WTC11 (cell line): ENCODE data around the gene ARHGAP18. TPM values are rescaled to one million over a fixed set of nuclear protein-coding genes. Genes with fewer than 3 reads are reported as not detected.

ENCODE experiments used
- ATAC-seq: fragments of 200-7000 bp; cut with Tn5 transposase; 2 replicates; pipeline ENCODE4 v1.10.0; 2021; ENCODE audit warnings: mild to moderate bottlenecking, moderate library complexity
- CTCF ChIA-PET: fragments of 300-600 bp; sonication (Branson Sonifier 250); formaldehyde crosslinking; loops from one replicate; lab custom pipeline; 2021; ENCODE audit warnings: antibody characterized with exemption; lab: Charles Lee
- POLR2A ChIA-PET: fragments of 350-600 bp; sonication (Branson Sonifier 250); formaldehyde crosslinking; loops from one replicate; lab custom pipeline; 2021; ENCODE audit warnings: antibody characterized with exemption; lab: Charles Lee
- DNase-seq: peaks from one replicate; pipeline ENCODE4 v3.0.0; 2021; ENCODE audit warnings: low spot score
- H3K27ac Mint-ChIP-seq: 2 replicates; pipeline ENCODE4 v1.8.0; 2021; ENCODE audit warnings: mixed read lengths
- H3K27me3 Mint-ChIP-seq: 2 replicates; pipeline ENCODE4 v1.8.0; 2021; ENCODE audit warnings: low read depth, mild to moderate bottlenecking, moderate library complexity, mixed read lengths
- H3K36me3 Mint-ChIP-seq: 2 replicates; pipeline ENCODE4 v1.8.0; 2021; ENCODE audit warnings: mixed read lengths
- H3K4me1 Mint-ChIP-seq: 2 replicates; pipeline ENCODE4 v1.8.0; 2022; ENCODE audit warnings: mixed read lengths
- H3K4me3 Mint-ChIP-seq: 2 replicates; pipeline ENCODE4 v1.8.0; 2021; ENCODE audit warnings: mild to moderate bottlenecking, moderate library complexity, mixed read lengths
- H3K9me3 Mint-ChIP-seq: 2 replicates; pipeline ENCODE4 v1.8.0; 2021; ENCODE audit warnings: mixed read lengths
- AFF4 ChIP-seq: sonication (generic); formaldehyde crosslinking; IDR thresholded peaks from 2 replicates; pipeline ENCODE4 v1.8.1; 2023; ENCODE audit warnings: mild to moderate bottlenecking, missing genetic modification reagents, borderline replicate concordance
- ATF6 ChIP-seq: sonication (generic); formaldehyde crosslinking; IDR thresholded peaks from 2 replicates; pipeline ENCODE4 v1.8.1; 2023; ENCODE audit warnings: mild to moderate bottlenecking, missing genetic modification reagents
- CBFB ChIP-seq: sonication (generic); formaldehyde crosslinking; IDR thresholded peaks from 2 replicates; pipeline ENCODE4 v1.8.1; 2022; ENCODE audit warnings: mild to moderate bottlenecking, low read depth, missing genetic modification reagents
- ELF4 ChIP-seq: sonication (generic); formaldehyde crosslinking; IDR thresholded peaks from 2 replicates; pipeline ENCODE4 v1.8.1; 2022; ENCODE audit warnings: low read depth, mild to moderate bottlenecking, moderate library complexity, missing genetic modification reagents
- EMX1 ChIP-seq: fragments of 250-450 bp; sonication (Bioruptor Pico); IDR thresholded peaks from 2 replicates; pipeline ENCODE4 v1.8.0; 2021; ENCODE audit warnings: mild to moderate bottlenecking
- FOXJ3 ChIP-seq: sonication (generic); formaldehyde crosslinking; IDR thresholded peaks from 2 replicates; pipeline ENCODE4 v1.9.0; 2021; ENCODE audit warnings: missing genetic modification reagents, mild to moderate bottlenecking, borderline replicate concordance
- NFATC4 ChIP-seq: fragments of 250-450 bp; sonication (Bioruptor Pico); IDR thresholded peaks from 2 replicates; pipeline ENCODE4 v1.9.0; 2021; ENCODE audit warnings: mild to moderate bottlenecking
- NFYB ChIP-seq: sonication (generic); formaldehyde crosslinking; conservative IDR thresholded peaks from 2 replicates; pipeline ENCODE4 v1.8.0; 2022; ENCODE audit warnings: low read depth, missing genetic modification reagents
- NR3C1 ChIP-seq: sonication (generic); formaldehyde crosslinking; conservative IDR thresholded peaks from 2 replicates; pipeline ENCODE4 v1.8.1; 2023; ENCODE audit warnings: low read depth, mild to moderate bottlenecking, missing genetic modification reagents
- OVOL2 ChIP-seq: fragments of 250-450 bp; sonication (Bioruptor Pico); IDR thresholded peaks from 2 replicates; pipeline ENCODE4 v1.9.0; 2021; ENCODE audit warnings: mild to moderate bottlenecking, borderline replicate concordance
- PRRX2 ChIP-seq: fragments of 250-450 bp; sonication (Bioruptor Pico); IDR thresholded peaks from 2 replicates; pipeline ENCODE4 v1.8.0; 2021; ENCODE audit warnings: mild to moderate bottlenecking
- TCF7 ChIP-seq: sonication (generic); formaldehyde crosslinking; IDR thresholded peaks from 2 replicates; pipeline ENCODE4 v1.8.0; 2022; ENCODE audit warnings: mild to moderate bottlenecking, low read depth, missing genetic modification reagents, moderate library complexity
- TP53 ChIP-seq: sonication (generic); formaldehyde crosslinking; IDR thresholded peaks from 2 replicates; pipeline ENCODE4 v1.8.1; 2023; ENCODE audit warnings: mild to moderate bottlenecking, missing genetic modification reagents
- ZNF425 ChIP-seq: fragments of 250-450 bp; sonication (Bioruptor Pico); conservative IDR thresholded peaks from 2 replicates; pipeline ENCODE4 v1.9.0; 2021; ENCODE audit warnings: mild to moderate bottlenecking
- total RNA-seq: library from RNA; stranded (reverse); gene quantifications from 3 replicates; pipeline ENCODE4 v1.2.3, GENCODE V29; 2021
- TF ChIP-seq, protein P1 (sequence below): sonication (generic); formaldehyde crosslinking; IDR thresholded peaks from 2 replicates; pipeline ENCODE4 v1.8.0; 2022; ENCODE audit warnings: missing genetic modification reagents
- TF ChIP-seq, protein P2 (sequence below): sonication (generic); formaldehyde crosslinking; IDR thresholded peaks from 2 replicates; pipeline ENCODE4 v1.8.1; 2022; ENCODE audit warnings: mild to moderate bottlenecking, missing genetic modification reagents, moderate library complexity, borderline replicate concordance
- TF ChIP-seq, protein P3 (sequence below): sonication (generic); formaldehyde crosslinking; conservative IDR thresholded peaks from 2 replicates; pipeline ENCODE4 v1.8.1; 2022; ENCODE audit warnings: mild to moderate bottlenecking, missing genetic modification reagents
- TF ChIP-seq, protein P4 (sequence below): fragments of 250-450 bp; sonication (Bioruptor Pico); IDR thresholded peaks from 2 replicates; pipeline ENCODE4 v1.8.0; 2021; ENCODE audit warnings: mild to moderate bottlenecking

Gene ARHGAP18
- total RNA-seq, 1 experiment from 2014 or later, result 4.6 TPM

DNA sequence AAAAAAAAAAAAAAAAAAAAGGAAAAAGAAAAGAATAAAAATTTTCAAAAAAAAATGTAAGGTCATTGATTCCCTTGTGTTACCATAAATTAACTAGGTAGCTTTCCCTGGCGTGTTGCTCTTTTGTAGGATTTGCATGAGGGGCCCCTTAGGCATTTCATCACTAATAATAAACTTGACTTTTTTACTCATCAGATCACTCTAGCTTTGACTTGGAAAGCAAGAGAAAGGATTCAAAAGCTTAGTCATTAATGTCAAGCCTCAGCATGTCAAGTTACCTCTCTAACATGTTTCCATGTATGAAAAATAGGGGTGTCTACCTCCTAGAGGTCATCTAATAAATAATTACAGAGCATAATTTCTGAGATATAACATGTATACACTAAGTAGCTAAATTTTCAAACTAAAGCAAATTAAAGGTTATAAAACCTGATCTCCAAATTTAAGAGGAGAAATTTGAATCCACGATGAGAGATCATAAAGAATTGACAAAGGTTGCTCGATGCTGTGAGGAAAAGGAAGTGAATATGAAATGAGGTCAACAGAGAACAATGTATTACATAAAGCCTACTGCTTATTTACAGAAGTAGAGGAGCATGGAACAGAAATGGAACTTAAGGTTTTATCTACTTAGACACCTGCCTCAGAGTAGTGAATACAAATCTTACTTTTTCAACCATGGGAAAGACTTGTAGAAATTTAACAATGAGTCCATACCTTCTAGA is 86.8 kb downstream of the ARHGAP18 start (continued):
- TF ChIP-seq NFATC4 (CRISPR knock-in tag), result no peak
- TF ChIP-seq OVOL2 (CRISPR knock-in tag), result no peak
- no peak for TF ChIP-seq CBFB
- TF ChIP-seq NFYB, result no peak
- no peak for TF ChIP-seq ZNF425 (CRISPR knock-in tag)
- TF ChIP-seq NR3C1 (CRISPR knock-in tag), result no peak
- TF ChIP-seq, protein P1, sequence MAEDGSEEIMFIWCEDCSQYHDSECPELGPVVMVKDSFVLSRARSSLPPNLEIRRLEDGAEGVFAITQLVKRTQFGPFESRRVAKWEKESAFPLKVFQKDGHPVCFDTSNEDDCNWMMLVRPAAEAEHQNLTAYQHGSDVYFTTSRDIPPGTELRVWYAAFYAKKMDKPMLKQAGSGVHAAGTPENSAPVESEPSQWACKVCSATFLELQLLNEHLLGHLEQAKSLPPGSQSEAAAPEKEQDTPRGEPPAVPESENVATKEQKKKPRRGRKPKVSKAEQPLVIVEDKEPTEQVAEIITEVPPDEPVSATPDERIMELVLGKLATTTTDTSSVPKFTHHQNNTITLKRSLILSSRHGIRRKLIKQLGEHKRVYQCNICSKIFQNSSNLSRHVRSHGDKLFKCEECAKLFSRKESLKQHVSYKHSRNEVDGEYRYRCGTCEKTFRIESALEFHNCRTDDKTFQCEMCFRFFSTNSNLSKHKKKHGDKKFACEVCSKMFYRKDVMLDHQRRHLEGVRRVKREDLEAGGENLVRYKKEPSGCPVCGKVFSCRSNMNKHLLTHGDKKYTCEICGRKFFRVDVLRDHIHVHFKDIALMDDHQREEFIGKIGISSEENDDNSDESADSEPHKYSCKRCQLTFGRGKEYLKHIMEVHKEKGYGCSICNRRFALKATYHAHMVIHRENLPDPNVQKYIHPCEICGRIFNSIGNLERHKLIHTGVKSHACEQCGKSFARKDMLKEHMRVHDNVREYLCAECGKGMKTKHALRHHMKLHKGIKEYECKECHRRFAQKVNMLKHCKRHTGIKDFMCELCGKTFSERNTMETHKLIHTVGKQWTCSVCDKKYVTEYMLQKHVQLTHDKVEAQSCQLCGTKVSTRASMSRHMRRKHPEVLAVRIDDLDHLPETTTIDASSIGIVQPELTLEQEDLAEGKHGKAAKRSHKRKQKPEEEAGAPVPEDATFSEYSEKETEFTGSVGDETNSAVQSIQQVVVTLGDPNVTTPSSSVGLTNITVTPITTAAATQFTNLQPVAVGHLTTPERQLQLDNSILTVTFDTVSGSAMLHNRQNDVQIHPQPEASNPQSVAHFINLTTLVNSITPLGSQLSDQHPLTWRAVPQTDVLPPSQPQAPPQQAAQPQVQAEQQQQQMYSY (CRISPR knock-in tag), result no peak
- TF ChIP-seq, protein P2, sequence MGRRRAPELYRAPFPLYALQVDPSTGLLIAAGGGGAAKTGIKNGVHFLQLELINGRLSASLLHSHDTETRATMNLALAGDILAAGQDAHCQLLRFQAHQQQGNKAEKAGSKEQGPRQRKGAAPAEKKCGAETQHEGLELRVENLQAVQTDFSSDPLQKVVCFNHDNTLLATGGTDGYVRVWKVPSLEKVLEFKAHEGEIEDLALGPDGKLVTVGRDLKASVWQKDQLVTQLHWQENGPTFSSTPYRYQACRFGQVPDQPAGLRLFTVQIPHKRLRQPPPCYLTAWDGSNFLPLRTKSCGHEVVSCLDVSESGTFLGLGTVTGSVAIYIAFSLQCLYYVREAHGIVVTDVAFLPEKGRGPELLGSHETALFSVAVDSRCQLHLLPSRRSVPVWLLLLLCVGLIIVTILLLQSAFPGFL, result no peak
- no peak for TF ChIP-seq ATF6 (CRISPR knock-in tag)
- no peak for TF ChIP-seq EMX1 (CRISPR knock-in tag)
- TF ChIP-seq ELF4 (CRISPR knock-in tag), result no peak

- ChIA-PET CTCF (interaction anchor here (2.1 kb wide), 1 partner anchor 153 kb away, joined by 5 read pairs; no protein-coding TSS in a partner anchor), POLR2A (no interaction called here)
- Mint-ChIP-seq H3K9me3 (peaks cover 5% of the 10 kb centered on the region), H3K4me3 (no peak overlapping the region), H3K36me3 (peaks cover 6% of the 10 kb centered on the region), H3K27me3 (no peaks in the 10 kb centered on the region), H3K4me1 (0 out of 2 replicates have a peak, but pooled peaks cover 5% of the 10 kb centered on the region), H3K27ac (no peak overlapping the region)
- peak; percentile 73; the same call in 1 of the 2 replicates for ATAC-seq
- DNase-seq, result peak; percentile 36
- TF ChIP-seq, protein P3, sequence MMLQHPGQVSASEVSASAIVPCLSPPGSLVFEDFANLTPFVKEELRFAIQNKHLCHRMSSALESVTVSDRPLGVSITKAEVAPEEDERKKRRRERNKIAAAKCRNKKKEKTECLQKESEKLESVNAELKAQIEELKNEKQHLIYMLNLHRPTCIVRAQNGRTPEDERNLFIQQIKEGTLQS (CRISPR knock-in tag), result no peak
- TF ChIP-seq, protein P4, sequence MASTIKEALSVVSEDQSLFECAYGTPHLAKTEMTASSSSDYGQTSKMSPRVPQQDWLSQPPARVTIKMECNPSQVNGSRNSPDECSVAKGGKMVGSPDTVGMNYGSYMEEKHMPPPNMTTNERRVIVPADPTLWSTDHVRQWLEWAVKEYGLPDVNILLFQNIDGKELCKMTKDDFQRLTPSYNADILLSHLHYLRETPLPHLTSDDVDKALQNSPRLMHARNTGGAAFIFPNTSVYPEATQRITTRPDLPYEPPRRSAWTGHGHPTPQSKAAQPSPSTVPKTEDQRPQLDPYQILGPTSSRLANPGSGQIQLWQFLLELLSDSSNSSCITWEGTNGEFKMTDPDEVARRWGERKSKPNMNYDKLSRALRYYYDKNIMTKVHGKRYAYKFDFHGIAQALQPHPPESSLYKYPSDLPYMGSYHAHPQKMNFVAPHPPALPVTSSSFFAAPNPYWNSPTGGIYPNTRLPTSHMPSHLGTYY (CRISPR knock-in tag), result no peak
- TF ChIP-seq AFF4, result no peak
- no peak for TF ChIP-seq PRRX2 (CRISPR knock-in tag)
- TF ChIP-seq TP53 (CRISPR knock-in tag), result no peak
- no peak for TF ChIP-seq TCF7 (CRISPR knock-in tag)
- TF ChIP-seq FOXJ3 (CRISPR knock-in tag), result no peak
Measured at GRCh38 chr6:129621252-129621651, 88.7 kb downstream of the ARHGAP18 start.
